GM23338 (cell line): ENCODE results near the gene DCTN2.

Source experiments
- EZH2 ChIP-seq: fragments of 200-600 bp; sonication (generic); IDR thresholded peaks from one replicate; pipeline ENCODE4 v1.8.0; 2017; ENCODE audit warnings: antibody characterized with exemption, mild to moderate bottlenecking, low read depth; ENCODE audit not compliant: unreplicated experiment
- EZH2phosphoT487 ChIP-seq: fragments of 200-600 bp; sonication (generic); IDR thresholded peaks from one replicate; pipeline ENCODE4 v1.8.1; 2018; ENCODE audit warnings: antibody characterized with exemption; ENCODE audit not compliant: unreplicated experiment
- JUNB ChIP-seq: IDR thresholded peaks from one replicate; pipeline ENCODE4 v1.6.1; 2016; ENCODE audit warnings: antibody characterized with exemption; ENCODE audit not compliant: unreplicated experiment
- NANOG ChIP-seq: IDR thresholded peaks from 2 replicates; pipeline ENCODE4 v1.6.1; 2016; ENCODE audit warnings: antibody characterized with exemption, borderline replicate concordance
- POLR2AphosphoS5 ChIP-seq: IDR thresholded peaks from 2 replicates; pipeline ENCODE4 v1.6.1; 2016; ENCODE audit warnings: antibody characterized with exemption, low read depth
- ZNF331 ChIP-seq: fragments of 250-450 bp; sonication (Bioruptor Pico); IDR thresholded peaks from 2 replicates; pipeline ENCODE4 v1.5.0; 2020; ENCODE audit warnings: low read depth, mild to moderate bottlenecking, moderate library complexity
- TF ChIP-seq, protein P1 (sequence below), 2 experiments: fragments of 200-600 bp in 1 of 2; sonication (generic) in 1 of 2; conservative IDR thresholded peaks; 2 replicates each; pipeline versions ENCODE4 v1.5.1 to v1.6.1; 2016 to 2017; ENCODE audit warnings: antibody characterized with exemption in 2 of 2, low read depth in 2 of 2, mild to moderate bottlenecking in 2 of 2, moderate library complexity in 1 of 2

DNA sequence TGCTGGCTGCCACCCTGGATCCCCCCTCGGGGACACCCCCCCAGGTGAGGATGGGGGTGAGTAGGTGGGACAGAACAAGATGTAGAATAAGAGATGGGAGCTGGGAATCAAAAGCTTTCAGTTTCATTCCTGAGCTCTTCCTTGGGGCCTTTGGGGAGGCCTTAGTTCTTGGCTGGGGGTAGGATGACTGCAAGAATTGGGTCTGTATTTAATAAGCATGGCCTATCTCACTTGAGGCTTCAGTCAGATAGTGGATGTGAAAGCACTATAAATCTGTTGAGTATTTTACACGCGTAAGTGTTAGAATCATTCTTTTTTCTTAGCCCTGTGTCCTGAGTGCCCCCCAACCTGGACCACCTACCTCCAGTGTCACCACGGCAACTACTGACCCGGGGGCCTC lies 19.8 kb downstream of the DCTN2 start:
- TF ChIP-seq, protein P1, sequence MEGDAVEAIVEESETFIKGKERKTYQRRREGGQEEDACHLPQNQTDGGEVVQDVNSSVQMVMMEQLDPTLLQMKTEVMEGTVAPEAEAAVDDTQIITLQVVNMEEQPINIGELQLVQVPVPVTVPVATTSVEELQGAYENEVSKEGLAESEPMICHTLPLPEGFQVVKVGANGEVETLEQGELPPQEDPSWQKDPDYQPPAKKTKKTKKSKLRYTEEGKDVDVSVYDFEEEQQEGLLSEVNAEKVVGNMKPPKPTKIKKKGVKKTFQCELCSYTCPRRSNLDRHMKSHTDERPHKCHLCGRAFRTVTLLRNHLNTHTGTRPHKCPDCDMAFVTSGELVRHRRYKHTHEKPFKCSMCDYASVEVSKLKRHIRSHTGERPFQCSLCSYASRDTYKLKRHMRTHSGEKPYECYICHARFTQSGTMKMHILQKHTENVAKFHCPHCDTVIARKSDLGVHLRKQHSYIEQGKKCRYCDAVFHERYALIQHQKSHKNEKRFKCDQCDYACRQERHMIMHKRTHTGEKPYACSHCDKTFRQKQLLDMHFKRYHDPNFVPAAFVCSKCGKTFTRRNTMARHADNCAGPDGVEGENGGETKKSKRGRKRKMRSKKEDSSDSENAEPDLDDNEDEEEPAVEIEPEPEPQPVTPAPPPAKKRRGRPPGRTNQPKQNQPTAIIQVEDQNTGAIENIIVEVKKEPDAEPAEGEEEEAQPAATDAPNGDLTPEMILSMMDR (conservative IDR thresholded peaks at IDR 0.05; ENCODE audit: low read depth in 2 of 2), result no peak
- TF ChIP-seq NANOG, result no peak
- TF ChIP-seq EZH2phosphoT487, result no peak
- TF ChIP-seq ZNF331 (CRISPR knock-in tag), result no peak
- TF ChIP-seq EZH2, result no peak
- no peak for TF ChIP-seq POLR2AphosphoS5
- no peak for TF ChIP-seq JUNB
